Measurements from ENCODE around the gene BTN1A1.

Gene BTN1A1

DNA sequence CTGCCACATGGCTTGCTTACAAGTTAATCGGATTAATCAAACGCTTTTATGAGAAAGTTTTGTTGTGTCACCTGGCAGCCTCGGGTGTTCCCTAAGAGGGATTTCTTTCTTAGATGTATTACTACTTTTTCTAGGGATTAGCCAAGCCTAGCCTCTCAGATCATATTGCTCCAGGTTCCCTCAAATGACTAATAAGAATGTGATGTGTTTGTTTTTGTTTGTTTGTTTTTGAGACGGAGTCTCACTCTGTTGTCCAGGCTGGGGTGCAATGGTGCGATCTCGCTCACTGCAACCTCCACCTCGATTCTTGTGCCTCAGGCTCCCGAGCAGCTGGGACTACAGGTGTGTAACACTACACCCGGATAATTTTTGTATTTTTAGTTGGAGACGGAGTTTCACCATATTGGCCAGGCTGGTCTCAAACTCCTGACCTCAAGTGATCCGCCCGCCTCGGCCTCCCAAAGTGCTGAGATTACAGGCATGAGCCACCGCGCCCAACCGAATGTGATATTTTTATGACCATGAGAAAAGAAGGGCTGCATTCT, 39.0 kb downstream of the BTN1A1 start:
- Histone ChIP-seq H3K27me3 (ENCODE audit: low read length) (no peaks in the 10 kb centered on the region), H3K9me3 (ENCODE audit: insufficient read depth, low read length) (no peaks in the 10 kb centered on the region), H3K4me2 (ENCODE audit: low read depth, low read length, poor library complexity, severe bottlenecking) (peak overlapping the region; percentile 85), H2AFZ (ENCODE audit: low read depth, low read length, severe bottlenecking) (peak overlapping the region; percentile 94), H3K36me3 (ENCODE audit: low read length) (peaks cover 13% of the 10 kb centered on the region), H4K20me1 (ENCODE audit: low read depth, low read length) (no peaks in the 10 kb centered on the region), H3K79me2 (ENCODE audit: insufficient read depth, low read length) (peaks cover 55% of the 10 kb centered on the region), H3K4me3 (ENCODE audit: insufficient read depth, low read length, poor library complexity, severe bottlenecking) (peak overlapping the region; percentile 97), H3K9me2 (replicated peaks; ENCODE audit: insufficient read depth, low read length) (no peaks in the 10 kb centered on the region), H3F3A (ENCODE audit: insufficient read depth) (peaks cover 53% of the 10 kb centered on the region), H3K9ac (ENCODE audit: low read length) (peak overlapping the region; percentile 95), H3K27ac (ENCODE audit: low read depth, low read length) (peak overlapping the region; percentile 84)
- no peak for TF ChIP-seq EZH2phosphoT487 (conservative IDR thresholded peaks at IDR 0.05; ENCODE audit: low read length)

DNA sequence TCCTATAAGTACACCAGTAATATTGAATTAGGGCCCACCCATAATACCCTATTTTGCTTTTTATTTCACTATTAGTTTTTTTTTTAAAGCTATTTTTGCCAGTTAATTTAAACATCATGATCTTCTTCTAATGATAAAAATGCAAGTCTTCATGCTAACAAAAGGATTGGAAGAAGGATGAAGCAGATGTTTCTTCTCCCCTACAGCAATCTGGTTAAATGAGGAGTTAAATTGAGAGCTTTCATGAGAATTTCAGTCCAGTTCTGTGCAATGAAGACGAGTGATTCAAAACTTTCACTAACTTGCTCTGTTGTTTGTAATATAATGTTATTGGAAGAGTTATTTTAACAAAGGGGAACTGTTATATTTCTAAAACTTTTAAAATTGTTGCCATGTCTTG, 41.5 kb downstream of the BTN1A1 start:
- Histone ChIP-seq H3K27me3 (ENCODE audit: low read length) (no peaks in the 10 kb centered on the region), H4K20me1 (ENCODE audit: low read depth, low read length) (no peaks in the 10 kb centered on the region), H3F3A (ENCODE audit: insufficient read depth) (peaks cover 52% of the 10 kb centered on the region), H2AFZ (ENCODE audit: low read depth, low read length, severe bottlenecking) (no peak overlapping the region), H3K27ac (ENCODE audit: low read depth, low read length) (peak overlapping the region; percentile 8; the same call in 1 of the 2 replicates), H3K4me2 (ENCODE audit: low read depth, low read length, poor library complexity, severe bottlenecking) (peak overlapping the region; percentile 20), H3K9me3 (ENCODE audit: insufficient read depth, low read length) (no peaks in the 10 kb centered on the region), H3K9ac (ENCODE audit: low read length) (no peak overlapping the region), H3K9me2 (replicated peaks; ENCODE audit: insufficient read depth, low read length) (no peaks in the 10 kb centered on the region), H3K36me3 (ENCODE audit: low read length) (peaks cover 32% of the 10 kb centered on the region), H3K79me2 (ENCODE audit: insufficient read depth, low read length) (peaks cover 61% of the 10 kb centered on the region), H3K4me3 (ENCODE audit: insufficient read depth, low read length, poor library complexity, severe bottlenecking) (no peak overlapping the region)
- TF ChIP-seq, protein P1, sequence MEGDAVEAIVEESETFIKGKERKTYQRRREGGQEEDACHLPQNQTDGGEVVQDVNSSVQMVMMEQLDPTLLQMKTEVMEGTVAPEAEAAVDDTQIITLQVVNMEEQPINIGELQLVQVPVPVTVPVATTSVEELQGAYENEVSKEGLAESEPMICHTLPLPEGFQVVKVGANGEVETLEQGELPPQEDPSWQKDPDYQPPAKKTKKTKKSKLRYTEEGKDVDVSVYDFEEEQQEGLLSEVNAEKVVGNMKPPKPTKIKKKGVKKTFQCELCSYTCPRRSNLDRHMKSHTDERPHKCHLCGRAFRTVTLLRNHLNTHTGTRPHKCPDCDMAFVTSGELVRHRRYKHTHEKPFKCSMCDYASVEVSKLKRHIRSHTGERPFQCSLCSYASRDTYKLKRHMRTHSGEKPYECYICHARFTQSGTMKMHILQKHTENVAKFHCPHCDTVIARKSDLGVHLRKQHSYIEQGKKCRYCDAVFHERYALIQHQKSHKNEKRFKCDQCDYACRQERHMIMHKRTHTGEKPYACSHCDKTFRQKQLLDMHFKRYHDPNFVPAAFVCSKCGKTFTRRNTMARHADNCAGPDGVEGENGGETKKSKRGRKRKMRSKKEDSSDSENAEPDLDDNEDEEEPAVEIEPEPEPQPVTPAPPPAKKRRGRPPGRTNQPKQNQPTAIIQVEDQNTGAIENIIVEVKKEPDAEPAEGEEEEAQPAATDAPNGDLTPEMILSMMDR (IDR thresholded peaks at IDR 0.05; ENCODE audit: insufficient read depth, low read length, poor library complexity, severe bottlenecking), result no peak
- no peak for TF ChIP-seq EZH2phosphoT487 (conservative IDR thresholded peaks at IDR 0.05; ENCODE audit: low read length)

DNA sequence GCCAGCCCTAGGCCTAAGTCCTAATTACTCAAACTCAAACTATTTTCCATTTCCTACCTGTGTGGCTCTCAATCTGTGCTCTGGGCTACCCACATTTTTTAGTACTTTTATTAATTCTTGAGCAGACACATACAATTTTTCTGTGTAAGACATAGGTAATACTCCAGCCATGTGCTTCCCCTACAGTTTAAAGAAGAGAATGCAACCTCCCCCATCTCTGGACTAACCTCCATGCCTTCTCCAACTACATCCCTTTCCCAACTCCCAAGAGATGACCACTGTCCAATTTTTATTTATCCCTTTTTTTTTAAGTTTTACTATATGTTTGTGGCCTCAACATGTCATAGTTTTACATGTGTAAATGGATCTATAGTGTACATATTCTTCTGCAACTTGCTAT, 43.9 kb downstream of the BTN1A1 start:
- Histone ChIP-seq H4K20me1 (ENCODE audit: low read depth, low read length) (no peaks in the 10 kb centered on the region), H3K79me2 (ENCODE audit: insufficient read depth, low read length) (peaks cover 51% of the 10 kb centered on the region), H3K36me3 (ENCODE audit: low read length) (peaks cover 35% of the 10 kb centered on the region)

DNA sequence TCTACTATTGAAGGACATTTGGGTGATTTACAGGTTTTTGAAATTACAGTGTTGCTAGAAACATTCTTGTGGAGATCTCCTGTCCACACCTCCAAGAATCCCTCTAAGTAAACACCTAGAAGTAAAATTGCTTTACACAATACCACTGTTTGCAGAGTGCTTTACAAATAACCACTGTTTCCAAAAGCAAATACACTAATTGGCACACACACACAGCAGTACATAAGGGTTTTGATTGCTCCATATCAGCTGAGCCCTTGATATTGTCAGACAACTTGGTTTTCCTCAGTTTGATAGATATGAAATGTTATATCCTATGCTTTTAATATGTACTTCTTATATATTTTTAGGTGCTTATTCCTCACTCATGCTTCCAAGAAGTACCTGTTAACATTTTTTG, 44.4 kb downstream of the BTN1A1 start:
- Histone ChIP-seq H3K27ac (ENCODE audit: low read depth, low read length) (no peak overlapping the region), H3K36me3 (ENCODE audit: low read length) (peaks cover 35% of the 10 kb centered on the region), H3K79me2 (ENCODE audit: insufficient read depth, low read length) (peaks cover 46% of the 10 kb centered on the region), H3K9ac (ENCODE audit: low read length) (no peak overlapping the region), H3K4me2 (ENCODE audit: low read depth, low read length, poor library complexity, severe bottlenecking) (no peak overlapping the region), H3F3A (ENCODE audit: insufficient read depth) (peaks cover 32% of the 10 kb centered on the region), H2AFZ (ENCODE audit: low read depth, low read length, severe bottlenecking) (no peak overlapping the region), H3K9me3 (ENCODE audit: insufficient read depth, low read length) (no peaks in the 10 kb centered on the region), H3K27me3 (ENCODE audit: low read length) (no peaks in the 10 kb centered on the region), H4K20me1 (ENCODE audit: low read depth, low read length) (no peaks in the 10 kb centered on the region), H3K4me3 (ENCODE audit: insufficient read depth, low read length, poor library complexity, severe bottlenecking) (no peak overlapping the region), H3K9me2 (replicated peaks; ENCODE audit: insufficient read depth, low read length) (no peaks in the 10 kb centered on the region)
- TF ChIP-seq EZH2phosphoT487 (conservative IDR thresholded peaks at IDR 0.05; ENCODE audit: low read length), result no peak
- TF ChIP-seq, protein P1 (IDR thresholded peaks at IDR 0.05; ENCODE audit: insufficient read depth, low read length, poor library complexity, severe bottlenecking), result no peak

More for the DNA sequence above, 43.9 kb downstream of the BTN1A1 start:
- Histone ChIP-seq H3K9me2 (replicated peaks; ENCODE audit: insufficient read depth, low read length) (no peaks in the 10 kb centered on the region), H3K27ac (ENCODE audit: low read depth, low read length) (no peak overlapping the region), H3K4me3 (ENCODE audit: insufficient read depth, low read length, poor library complexity, severe bottlenecking) (no peak overlapping the region), H3K4me2 (ENCODE audit: low read depth, low read length, poor library complexity, severe bottlenecking) (no peak overlapping the region), H3F3A (ENCODE audit: insufficient read depth) (peaks cover 38% of the 10 kb centered on the region), H3K9me3 (ENCODE audit: insufficient read depth, low read length) (no peaks in the 10 kb centered on the region), H3K9ac (ENCODE audit: low read length) (no peak overlapping the region), H2AFZ (ENCODE audit: low read depth, low read length, severe bottlenecking) (no peak overlapping the region), H3K27me3 (ENCODE audit: low read length) (no peaks in the 10 kb centered on the region)
- TF ChIP-seq, protein P1 (IDR thresholded peaks at IDR 0.05; ENCODE audit: insufficient read depth, low read length, poor library complexity, severe bottlenecking), result peak; percentile 18
- TF ChIP-seq EZH2phosphoT487 (conservative IDR thresholded peaks at IDR 0.05; ENCODE audit: low read length), result no peak
